BLaER1 treated with 17β-estradiol and CSF1 and Interleukin-3, amounts not matched to agents 10 nM and 100 nM (cell line): ENCODE results near the gene CCDC6.

ENCODE experiments used
- H3K27ac ChIP-seq, 11 experiments: shearing (Covaris generic); formaldehyde crosslinking; 2 replicates each; pipeline ENCODE4 v1.8.1; 2022
- H3K27me3 ChIP-seq, 11 experiments: shearing (Covaris generic); formaldehyde crosslinking; 2 replicates each; pipeline ENCODE4 v1.8.1; 2022
- H3K36me3 ChIP-seq, 11 experiments: shearing (Covaris generic); formaldehyde crosslinking; 2 replicates each; pipeline ENCODE4 v1.8.1; 2022
- H3K4me1 ChIP-seq, 10 experiments: shearing (Covaris generic); formaldehyde crosslinking; 2 replicates each; pipeline ENCODE4 v1.8.1; 2022
- H3K4me2 ChIP-seq, 11 experiments: shearing (Covaris generic); formaldehyde crosslinking; 2 replicates each; pipeline ENCODE4 v1.8.1; 2022
- H3K4me3 ChIP-seq, 10 experiments: shearing (Covaris generic); formaldehyde crosslinking; 2 replicates each; pipeline ENCODE4 v1.8.1; 2022
- H3K9ac ChIP-seq, 11 experiments: shearing (Covaris generic); formaldehyde crosslinking; 2 replicates each; pipeline ENCODE4 v1.8.1; 2022
- H3K9me3 ChIP-seq, 11 experiments: shearing (Covaris generic); formaldehyde crosslinking; replicated peaks in 1 of 11; 2 replicates each; pipeline ENCODE4 v1.8.1; 2022
- H4K20me1 ChIP-seq, 11 experiments: shearing (Covaris generic); formaldehyde crosslinking; 2 replicates each; pipeline ENCODE4 v1.8.1; 2022
- Cebpa-rat ChIP-seq, 11 experiments: shearing (Covaris generic); IDR thresholded peaks; 2 replicates each; pipeline ENCODE4 v1.8.1; 2022

CCDC6 gene

GRCh38 chr10:59907918-59908807, 1.8 kb upstream of the CCDC6 start:
- no peak for TF ChIP-seq Cebpa-rat (IDR thresholded peaks at IDR 0.05)
- H3K4me3 ChIP-seq, result peak overlapping the region; percentile 42 to 99 (median 54)
- H3K9ac ChIP-seq, result peak overlapping the region; percentile 30 to 75 (median 67)
- peaks cover 36 to 43% (median 40%) of the 10 kb centered on the region in 10 experiments for H3K4me1 ChIP-seq
- peaks cover 20 to 29% (median 24%) of the 10 kb centered on the region in 11 experiments; a peak in 21 of 22 replicates for H4K20me1 ChIP-seq
- peak overlapping the region; percentile 52 to 97 (median 64) for H3K27ac ChIP-seq
- H3K36me3 ChIP-seq, result peaks cover 0 to 6% (median 2%) of the 10 kb centered on the region in 11 experiments; a peak in 7 of 22 replicates
- no peaks in the 10 kb centered on the region for H3K27me3 ChIP-seq
- H3K9me3 ChIP-seq, result peaks cover 1 to 6% (median 2%) of the 10 kb centered on the region in 11 experiments; a peak in 17 of 22 replicates
- H3K4me2 ChIP-seq, result peak overlapping the region; percentile 67 to 97 (median 83)

- Histone ChIP-seq H3K4me3 (peak overlapping the region; percentile 95 to 100 (median 99); a peak in 19 of 20 replicates), H4K20me1 (peaks cover 25 to 35% (median 30%) of the 10 kb centered on the region in 11 experiments; a peak in 21 of 22 replicates), H3K27me3 (no peaks in the 10 kb centered on the region), H3K36me3 (peaks cover 0 to 13% (median 8%) of the 10 kb centered on the region in 11 experiments; a peak in 13 of 22 replicates), H3K4me1 (peaks cover 36 to 45% (median 42%) of the 10 kb centered on the region in 10 experiments), H3K27ac (peak overlapping the region in 9 of 11 experiments; percentile 59 to 97 (median 90); a peak in 18 of 22 replicates), H3K9ac (peak overlapping the region in 8 of 11 experiments; percentile 67 to 94 (median 92); a peak in 13 of 22 replicates), H3K4me2 (peak overlapping the region; percentile 67 to 97 (median 83)), H3K9me3 (no peaks in the 10 kb centered on the region; a peak in 1 of 22 replicates)
- no peak for TF ChIP-seq Cebpa-rat (IDR thresholded peaks at IDR 0.05)
Measured at GRCh38 chr10:59907537-59907917, 1.2 kb upstream of the CCDC6 start.

GRCh38 chr10:59905731-59906416, 482 bp downstream of the CCDC6 start:
- Histone ChIP-seq H3K9me3 (no peaks in the 10 kb centered on the region), H3K27me3 (no peaks in the 10 kb centered on the region), H3K4me3 (peak overlapping the region; percentile 95 to 100 (median 99)), H3K9ac (peak overlapping the region; percentile 87 to 94 (median 92)), H3K4me2 (peak overlapping the region; percentile 83 to 98 (median 92)), H4K20me1 (peaks cover 27 to 52% (median 47%) of the 10 kb centered on the region in 11 experiments; a peak in 21 of 22 replicates), H3K36me3 (peaks cover 0 to 25% (median 16%) of the 10 kb centered on the region in 11 experiments; a peak in 14 of 22 replicates), H3K27ac (peak overlapping the region; percentile 62 to 97 (median 93)), H3K4me1 (peaks cover 37 to 45% (median 43%) of the 10 kb centered on the region in 10 experiments)
- TF ChIP-seq Cebpa-rat (IDR thresholded peaks at IDR 0.05), result no peak

- Histone ChIP-seq H3K36me3 (peaks cover 0 to 31% (median 19%) of the 10 kb centered on the region in 11 experiments; a peak in 16 of 22 replicates), H3K4me3 (peak overlapping the region; percentile 95 to 100 (median 99)), H3K4me1 (peaks cover 43 to 51% (median 47%) of the 10 kb centered on the region in 10 experiments), H3K27ac (peak overlapping the region; percentile 62 to 97 (median 93)), H3K9ac (peak overlapping the region; percentile 87 to 94 (median 92)), H4K20me1 (peaks cover 34 to 59% (median 54%) of the 10 kb centered on the region in 11 experiments; a peak in 21 of 22 replicates), H3K27me3 (no peaks in the 10 kb centered on the region), H3K4me2 (peak overlapping the region; percentile 83 to 98 (median 92)), H3K9me3 (no peaks in the 10 kb centered on the region)
- TF ChIP-seq Cebpa-rat (IDR thresholded peaks at IDR 0.05), result no peak
Measured at GRCh38 chr10:59905066-59905730, 1.2 kb downstream of the CCDC6 start.

GRCh38 chr10:59904426-59905065, 1.8 kb downstream of the CCDC6 start:
- H4K20me1 ChIP-seq, result peaks cover 40 to 65% (median 60%) of the 10 kb centered on the region in 11 experiments; a peak in 21 of 22 replicates

GRCh38 chr10:59903871-59904270, 2.5 kb downstream of the CCDC6 start:
- no peaks in the 10 kb centered on the region for H3K9me3 ChIP-seq
- peak overlapping the region in 8 of 10 experiments; percentile 95 to 100 (median 99); a peak in 9 of 20 replicates for H3K4me3 ChIP-seq
- no peaks in the 10 kb centered on the region for H3K27me3 ChIP-seq
- H3K27ac ChIP-seq, result peak overlapping the region in 3 of 11 experiments; percentile 22 to 53 (median 26); a peak in 5 of 22 replicates
- TF ChIP-seq Cebpa-rat (IDR thresholded peaks at IDR 0.05), result no peak
- H3K36me3 ChIP-seq, result peaks cover 0 to 37% (median 21%) of the 10 kb centered on the region in 11 experiments; a peak in 16 of 22 replicates
- peak overlapping the region; percentile 83 to 98 (median 92) for H3K4me2 ChIP-seq
- peak overlapping the region in 9 of 11 experiments; percentile 87 to 94 (median 92); a peak in 5 of 22 replicates for H3K9ac ChIP-seq
- H3K4me1 ChIP-seq, result peaks cover 40 to 61% (median 58%) of the 10 kb centered on the region in 10 experiments
- H4K20me1 ChIP-seq, result peaks cover 45 to 72% (median 67%) of the 10 kb centered on the region in 11 experiments; a peak in 21 of 22 replicates

More at GRCh38 chr10:59904426-59905065, 1.8 kb downstream of the CCDC6 start:
- no peak for TF ChIP-seq Cebpa-rat (IDR thresholded peaks at IDR 0.05)
- peaks cover 0 to 34% (median 21%) of the 10 kb centered on the region in 11 experiments; a peak in 16 of 22 replicates for H3K36me3 ChIP-seq
- peak overlapping the region in 7 of 11 experiments; percentile 87 to 97 (median 94); a peak in 9 of 22 replicates for H3K27ac ChIP-seq
- peaks cover 43 to 58% (median 52%) of the 10 kb centered on the region in 10 experiments for H3K4me1 ChIP-seq
- no peaks in the 10 kb centered on the region for H3K27me3 ChIP-seq
- H3K9me3 ChIP-seq, result no peaks in the 10 kb centered on the region
- peak overlapping the region; percentile 95 to 100 (median 99) for H3K4me3 ChIP-seq
- peak overlapping the region; percentile 83 to 98 (median 92) for H3K4me2 ChIP-seq
- H3K9ac ChIP-seq, result peak overlapping the region; percentile 87 to 94 (median 92)

GRCh38 chr10:59902016-59902415, 4.3 kb downstream of the CCDC6 start:
- Histone ChIP-seq H3K27me3 (no peaks in the 10 kb centered on the region), H3K36me3 (peaks cover 0 to 37% (median 21%) of the 10 kb centered on the region in 11 experiments; a peak in 16 of 22 replicates), H3K9ac (no peak overlapping the region), H3K4me2 (no peak overlapping the region), H4K20me1 (peaks cover 64 to 90% (median 86%) of the 10 kb centered on the region in 11 experiments; a peak in 21 of 22 replicates), H3K9me3 (no peaks in the 10 kb centered on the region), H3K27ac (no peak overlapping the region), H3K4me1 (peaks cover 25 to 44% (median 41%) of the 10 kb centered on the region in 10 experiments), H3K4me3 (no peak overlapping the region)
- no peak for TF ChIP-seq Cebpa-rat (IDR thresholded peaks at IDR 0.05)
